Hepatocyte (in vitro differentiated cells): ENCODE measurements around the gene IRF5. TPM values are rescaled to one million over a fixed set of nuclear protein-coding genes. Genes with fewer than 3 reads are reported as not detected.

Experiments used
- DNase-seq: peaks from one replicate; pipeline ENCODE4 v3.0.0-alpha.2; 2016; ENCODE audit warnings: low spot score
- H2AFZ ChIP-seq: fragments of 200-600 bp; sonication (generic); 2 replicates; pipeline ENCODE4 v1.6.0; 2016; ENCODE audit warnings: antibody characterized with exemption, mild to moderate bottlenecking
- H3K27ac ChIP-seq: fragments of 200-600 bp; sonication (generic); 2 replicates; pipeline ENCODE4 v1.5.1; 2016; ENCODE audit warnings: mild to moderate bottlenecking
- H3K27me3 ChIP-seq: fragments of 200-600 bp; sonication (generic); 2 replicates; pipeline ENCODE4 v1.6.1; 2016
- H3K36me3 ChIP-seq: fragments of 200-600 bp; sonication (generic); replicated peaks from 2 replicates; pipeline ENCODE4 v1.5.1; 2016; ENCODE audit warnings: low read depth; ENCODE audit not compliant: insufficient read depth
- H3K4me1 ChIP-seq: fragments of 200-600 bp; sonication (generic); 2 replicates; pipeline ENCODE4 v1.5.1; 2016; ENCODE audit warnings: mild to moderate bottlenecking, moderate library complexity; ENCODE audit not compliant: insufficient read depth
- H3K4me2 ChIP-seq: fragments of 200-600 bp; sonication (generic); 2 replicates; pipeline ENCODE4 v1.6.0; 2016
- H3K4me3 ChIP-seq: fragments of 200-600 bp; sonication (generic); 2 replicates; pipeline ENCODE4 v1.5.1; 2016; ENCODE audit warnings: mild to moderate bottlenecking
- H3K79me2 ChIP-seq: fragments of 200-600 bp; sonication (generic); 2 replicates; pipeline ENCODE4 v1.6.0; 2017; ENCODE audit warnings: mild to moderate bottlenecking
- H3K9me2 ChIP-seq: fragments of 200-600 bp; sonication (generic); replicated peaks from 2 replicates; pipeline ENCODE4 v1.6.0; 2017; ENCODE audit warnings: mild to moderate bottlenecking; ENCODE audit not compliant: insufficient read depth
- H3K9me3 ChIP-seq: fragments of 200-600 bp; sonication (generic); 2 replicates; pipeline ENCODE4 v1.5.1; 2016; ENCODE audit warnings: low read depth, mild to moderate bottlenecking
- H4K20me1 ChIP-seq: fragments of 200-600 bp; sonication (generic); 2 replicates; pipeline ENCODE4 v1.6.0; 2016; ENCODE audit warnings: mild to moderate bottlenecking; ENCODE audit not compliant: insufficient read depth, poor library complexity, severe bottlenecking
- EZH2 ChIP-seq: fragments of 200-600 bp; sonication (generic); IDR thresholded peaks from 2 replicates; pipeline ENCODE4 v1.6.1; 2016; ENCODE audit warnings: antibody characterized with exemption, mild to moderate bottlenecking, borderline replicate concordance
- EZH2phosphoT487 ChIP-seq: fragments of 200-600 bp; sonication (generic); IDR thresholded peaks from one replicate; pipeline ENCODE4 v1.6.1; 2018; ENCODE audit warnings: antibody characterized with exemption, mild to moderate bottlenecking, low read depth, moderate library complexity; ENCODE audit not compliant: unreplicated experiment, severe bottlenecking
- WGBS: methylation state at CpG from one replicate; pipeline ENCODE4 v1.1.6; 2016; ENCODE audit warnings: low lambda C conversion rate; ENCODE audit errors: missing lambda C conversion rate; 5-methylcytosine and 5-hydroxymethylcytosine counted together
- polyA plus RNA-seq: library from polyadenylated mRNA; unstranded; fragments of >200 nt; fragmentation: Nextera tagmentation; extraction: Ambion mirVana; gene quantifications from 2 replicates; pipeline ENCODE4 v1.2.1, GENCODE V29; 2016
- total RNA-seq: library from RNA; depleted of rRNA; stranded (reverse); fragments of >200 nt; gene quantifications from 2 replicates; pipeline ENCODE4 v1.2.3, GENCODE V29; 2014
- TF ChIP-seq, protein P1 (sequence below): fragments of 200-600 bp; sonication (generic); IDR thresholded peaks from 2 replicates; pipeline ENCODE4 v1.5.1; 2016; ENCODE audit warnings: antibody characterized with exemption, mild to moderate bottlenecking; ENCODE audit not compliant: poor library complexity

The IRF5 gene
- total and polyA plus RNA-seq, 2 experiments from 2014 or later, result 0.73 TPM; not detected in 1

GRCh38 chr7:128891942-128892269 lies 45.8 kb upstream of the IRF5 start:
- Histone ChIP-seq H3K4me3 (no peak overlapping the region), H3K27me3 (peaks cover 5% of the 10 kb centered on the region), H3K9me3 (no peaks in the 10 kb centered on the region), H3K9me2 (no peaks in the 10 kb centered on the region), H3K27ac (no peak overlapping the region), H2AFZ (no peak overlapping the region), H3K36me3 (no peaks in the 10 kb centered on the region), H3K4me2 (no peak overlapping the region), H3K4me1 (no peaks in the 10 kb centered on the region), H4K20me1 (no peaks in the 10 kb centered on the region), H3K79me2 (no peaks in the 10 kb centered on the region)
- WGBS, result 98% methylated on average over 9 of the region's 11 CpGs
- no peak for DNase-seq
- TF ChIP-seq EZH2phosphoT487 (no peak), EZH2 (no peak)
- TF ChIP-seq, protein P1, sequence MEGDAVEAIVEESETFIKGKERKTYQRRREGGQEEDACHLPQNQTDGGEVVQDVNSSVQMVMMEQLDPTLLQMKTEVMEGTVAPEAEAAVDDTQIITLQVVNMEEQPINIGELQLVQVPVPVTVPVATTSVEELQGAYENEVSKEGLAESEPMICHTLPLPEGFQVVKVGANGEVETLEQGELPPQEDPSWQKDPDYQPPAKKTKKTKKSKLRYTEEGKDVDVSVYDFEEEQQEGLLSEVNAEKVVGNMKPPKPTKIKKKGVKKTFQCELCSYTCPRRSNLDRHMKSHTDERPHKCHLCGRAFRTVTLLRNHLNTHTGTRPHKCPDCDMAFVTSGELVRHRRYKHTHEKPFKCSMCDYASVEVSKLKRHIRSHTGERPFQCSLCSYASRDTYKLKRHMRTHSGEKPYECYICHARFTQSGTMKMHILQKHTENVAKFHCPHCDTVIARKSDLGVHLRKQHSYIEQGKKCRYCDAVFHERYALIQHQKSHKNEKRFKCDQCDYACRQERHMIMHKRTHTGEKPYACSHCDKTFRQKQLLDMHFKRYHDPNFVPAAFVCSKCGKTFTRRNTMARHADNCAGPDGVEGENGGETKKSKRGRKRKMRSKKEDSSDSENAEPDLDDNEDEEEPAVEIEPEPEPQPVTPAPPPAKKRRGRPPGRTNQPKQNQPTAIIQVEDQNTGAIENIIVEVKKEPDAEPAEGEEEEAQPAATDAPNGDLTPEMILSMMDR, result no peak

- Histone ChIP-seq H3K4me2 (no peak overlapping the region), H3K4me3 (no peak overlapping the region), H3K27me3 (peaks cover 5% of the 10 kb centered on the region), H3K36me3 (no peaks in the 10 kb centered on the region), H2AFZ (no peak overlapping the region), H3K9me2 (no peaks in the 10 kb centered on the region), H4K20me1 (no peaks in the 10 kb centered on the region), H3K4me1 (no peaks in the 10 kb centered on the region), H3K79me2 (no peaks in the 10 kb centered on the region), H3K27ac (no peak overlapping the region), H3K9me3 (no peaks in the 10 kb centered on the region)
- no peak for DNase-seq
- no peak for TF ChIP-seq EZH2
- no peak for TF ChIP-seq EZH2phosphoT487
- TF ChIP-seq, protein P1, result no peak
- WGBS, result 94% methylated on average over 9 of the region's 13 CpGs
Measured at GRCh38 chr7:128892521-128893250, 45.0 kb upstream of the IRF5 start.

GRCh38 chr7:128893251-128894100 lies 44.3 kb upstream of the IRF5 start:
- Histone ChIP-seq H3K27me3 (peaks cover 5% of the 10 kb centered on the region), H3K36me3 (no peaks in the 10 kb centered on the region), H3K4me1 (no peaks in the 10 kb centered on the region), H2AFZ (no peak overlapping the region), H3K4me3 (no peak overlapping the region), H3K4me2 (no peak overlapping the region), H3K79me2 (no peaks in the 10 kb centered on the region), H4K20me1 (no peaks in the 10 kb centered on the region), H3K9me3 (no peaks in the 10 kb centered on the region), H3K27ac (no peak overlapping the region), H3K9me2 (no peaks in the 10 kb centered on the region)
- DNase-seq, result no peak
- whole genome bisulfite sequencing, result 93% methylated on average over 23 of the region's 23 CpGs
- TF ChIP-seq, protein P1, result no peak
